Loucy (cell line): ENCODE results near the gene FKBP9.

Source experiments
- H2AFZ ChIP-seq: fragments of 200-600 bp; sonication (generic); 2 replicates; pipeline ENCODE4 v1.6.0; 2016; ENCODE audit warnings: antibody characterized with exemption, mild to moderate bottlenecking, low read length, moderate library complexity
- H3F3A ChIP-seq: fragments of 200-600 bp; 2 replicates; pipeline ENCODE4 v1.6.0; 2016; ENCODE audit warnings: antibody characterized with exemption, low read depth, mild to moderate bottlenecking
- H3K27me3 ChIP-seq: fragments of 200-600 bp; sonication (generic); 2 replicates; pipeline ENCODE4 v1.6.1; 2014; ENCODE audit warnings: low read length, mild to moderate bottlenecking; ENCODE audit not compliant: insufficient read depth, poor library complexity, severe bottlenecking
- H3K36me3 ChIP-seq: fragments of 200-600 bp; sonication (generic); 2 replicates; pipeline ENCODE4 v1.6.1; 2016; ENCODE audit warnings: low read length; ENCODE audit not compliant: insufficient read depth
- H3K4me1 ChIP-seq: fragments of 200-600 bp; sonication (generic); 2 replicates; pipeline ENCODE4 v1.5.1; 2014; ENCODE audit warnings: low read length, mild to moderate bottlenecking; ENCODE audit not compliant: insufficient read depth, poor library complexity, severe bottlenecking
- H3K4me2 ChIP-seq: fragments of 200-600 bp; sonication (generic); 2 replicates; pipeline ENCODE4 v1.6.0; 2014; ENCODE audit warnings: antibody characterized with exemption, low read length, low read depth, mild to moderate bottlenecking; ENCODE audit not compliant: poor library complexity, severe bottlenecking
- H3K4me3 ChIP-seq: fragments of 200-600 bp; sonication (generic); 2 replicates; pipeline ENCODE4 v1.5.1; 2014; ENCODE audit warnings: low read length, mild to moderate bottlenecking, mixed read lengths; ENCODE audit not compliant: poor library complexity, severe bottlenecking
- H3K79me2 ChIP-seq: fragments of 200-600 bp; sonication (generic); 2 replicates; pipeline ENCODE4 v1.6.1; 2014; ENCODE audit warnings: low read length; ENCODE audit not compliant: insufficient read depth
- H3K9ac ChIP-seq: fragments of 200-600 bp; sonication (generic); 2 replicates; pipeline ENCODE4 v1.6.0; 2014; ENCODE audit warnings: mild to moderate bottlenecking, low read depth, low read length, moderate library complexity; ENCODE audit not compliant: poor library complexity, severe bottlenecking
- H3K9me2 ChIP-seq: fragments of 200-600 bp; sonication (generic); replicated peaks from 2 replicates; pipeline ENCODE4 v1.6.1; 2016; ENCODE audit warnings: low read depth, low read length, mixed read lengths
- H3K9me3 ChIP-seq: fragments of 200-600 bp; sonication (generic); 2 replicates; pipeline ENCODE4 v1.6.1; 2014; ENCODE audit warnings: mild to moderate bottlenecking, antibody characterized with exemption, low read length, low read depth; ENCODE audit not compliant: insufficient read depth
- H4K20me1 ChIP-seq: fragments of 200-600 bp; sonication (generic); 2 replicates; pipeline ENCODE4 v1.6.0; 2014; ENCODE audit warnings: antibody characterized with exemption, low read length, mild to moderate bottlenecking; ENCODE audit not compliant: insufficient read depth, poor library complexity, severe bottlenecking
- EZH2phosphoT487 ChIP-seq: fragments of 200-600 bp; IDR thresholded peaks from 2 replicates; pipeline ENCODE4 v1.6.1; 2018; ENCODE audit warnings: antibody characterized with exemption, mild to moderate bottlenecking, moderate library complexity, borderline replicate concordance
- TF ChIP-seq, protein P1 (sequence below): fragments of 200-600 bp; sonication (generic); conservative IDR thresholded peaks from 2 replicates; pipeline ENCODE4 v1.5.1; 2014; ENCODE audit warnings: mild to moderate bottlenecking, antibody characterized with exemption, low read length

Gene FKBP9

DNA sequence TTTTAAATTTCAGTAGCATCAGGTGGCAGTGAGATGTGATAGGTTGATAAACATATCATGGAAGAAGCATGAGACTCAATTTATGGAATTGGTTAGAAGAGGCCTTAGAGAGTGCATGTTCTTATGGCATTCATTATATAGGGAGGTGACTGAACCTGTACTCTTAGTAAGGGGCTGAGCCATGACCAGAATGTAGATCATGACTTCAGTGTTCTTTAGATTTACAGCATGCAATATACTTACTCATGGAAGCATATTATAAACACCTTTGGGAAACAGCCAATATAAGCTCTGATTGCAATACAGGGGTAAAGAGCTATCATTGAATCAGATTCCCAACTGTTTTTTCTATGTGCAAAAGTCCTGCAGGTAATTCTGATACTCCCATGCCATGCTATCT lies 55.1 kb downstream of the FKBP9 start:
- no peak overlapping the region for H2AFZ ChIP-seq
- no peak overlapping the region for H3K4me2 ChIP-seq
- H4K20me1 ChIP-seq = no peaks in the 10 kb centered on the region
- no peak overlapping the region for H3K4me3 ChIP-seq
- H3K79me2 ChIP-seq = no peaks in the 10 kb centered on the region
- no peak overlapping the region for H3K9ac ChIP-seq
- H3K36me3 ChIP-seq = peaks cover 54% of the 10 kb centered on the region; the same call in 1 of the 2 replicates
- H3F3A ChIP-seq = no peaks in the 10 kb centered on the region
- H3K9me2 ChIP-seq = no peaks in the 10 kb centered on the region
- H3K4me1 ChIP-seq = no peaks in the 10 kb centered on the region
- no peaks in the 10 kb centered on the region for H3K9me3 ChIP-seq
- TF ChIP-seq EZH2phosphoT487 = no peak
- TF ChIP-seq, protein P1, sequence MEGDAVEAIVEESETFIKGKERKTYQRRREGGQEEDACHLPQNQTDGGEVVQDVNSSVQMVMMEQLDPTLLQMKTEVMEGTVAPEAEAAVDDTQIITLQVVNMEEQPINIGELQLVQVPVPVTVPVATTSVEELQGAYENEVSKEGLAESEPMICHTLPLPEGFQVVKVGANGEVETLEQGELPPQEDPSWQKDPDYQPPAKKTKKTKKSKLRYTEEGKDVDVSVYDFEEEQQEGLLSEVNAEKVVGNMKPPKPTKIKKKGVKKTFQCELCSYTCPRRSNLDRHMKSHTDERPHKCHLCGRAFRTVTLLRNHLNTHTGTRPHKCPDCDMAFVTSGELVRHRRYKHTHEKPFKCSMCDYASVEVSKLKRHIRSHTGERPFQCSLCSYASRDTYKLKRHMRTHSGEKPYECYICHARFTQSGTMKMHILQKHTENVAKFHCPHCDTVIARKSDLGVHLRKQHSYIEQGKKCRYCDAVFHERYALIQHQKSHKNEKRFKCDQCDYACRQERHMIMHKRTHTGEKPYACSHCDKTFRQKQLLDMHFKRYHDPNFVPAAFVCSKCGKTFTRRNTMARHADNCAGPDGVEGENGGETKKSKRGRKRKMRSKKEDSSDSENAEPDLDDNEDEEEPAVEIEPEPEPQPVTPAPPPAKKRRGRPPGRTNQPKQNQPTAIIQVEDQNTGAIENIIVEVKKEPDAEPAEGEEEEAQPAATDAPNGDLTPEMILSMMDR = no peak
- H3K27me3 ChIP-seq = no peaks in the 10 kb centered on the region

DNA sequence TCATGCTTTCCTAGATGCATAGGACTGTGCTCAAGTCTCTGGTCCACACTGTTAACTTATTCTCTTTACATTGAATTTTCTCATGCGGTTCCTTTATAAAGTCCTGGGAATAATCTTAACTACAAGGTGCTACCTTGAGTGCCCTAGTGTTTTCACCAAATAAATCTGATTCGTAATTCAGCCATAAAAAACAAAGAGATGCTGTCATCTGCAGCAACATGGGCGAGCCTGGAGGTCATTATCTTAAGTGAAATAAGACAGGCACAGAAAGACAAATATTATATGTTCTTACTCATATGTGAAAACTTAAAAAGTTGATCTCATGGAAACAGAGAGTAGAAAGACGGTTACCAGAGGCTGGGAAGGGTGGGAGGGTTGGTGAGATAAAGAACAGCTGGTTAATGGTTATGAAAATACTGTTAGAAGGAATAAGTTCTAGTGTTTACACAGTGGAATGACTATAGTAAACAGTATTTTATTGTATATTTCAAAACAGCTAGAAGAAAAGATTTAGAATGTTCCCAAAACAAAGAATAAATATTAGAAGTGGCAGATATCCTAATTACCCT lies 67.0 kb downstream of the FKBP9 start:
- Histone ChIP-seq H3K9ac (no peak overlapping the region), H3K9me3 (no peaks in the 10 kb centered on the region), H2AFZ (no peak overlapping the region), H3K27me3 (no peaks in the 10 kb centered on the region), H3K4me2 (no peak overlapping the region), H4K20me1 (no peaks in the 10 kb centered on the region), H3F3A (no peaks in the 10 kb centered on the region), H3K79me2 (peaks cover 11% of the 10 kb centered on the region), H3K9me2 (no peaks in the 10 kb centered on the region), H3K4me3 (no peak overlapping the region), H3K4me1 (no peaks in the 10 kb centered on the region), H3K36me3 (peaks cover 79% of the 10 kb centered on the region)
- TF ChIP-seq, protein P1 = no peak
- no peak for TF ChIP-seq EZH2phosphoT487

DNA sequence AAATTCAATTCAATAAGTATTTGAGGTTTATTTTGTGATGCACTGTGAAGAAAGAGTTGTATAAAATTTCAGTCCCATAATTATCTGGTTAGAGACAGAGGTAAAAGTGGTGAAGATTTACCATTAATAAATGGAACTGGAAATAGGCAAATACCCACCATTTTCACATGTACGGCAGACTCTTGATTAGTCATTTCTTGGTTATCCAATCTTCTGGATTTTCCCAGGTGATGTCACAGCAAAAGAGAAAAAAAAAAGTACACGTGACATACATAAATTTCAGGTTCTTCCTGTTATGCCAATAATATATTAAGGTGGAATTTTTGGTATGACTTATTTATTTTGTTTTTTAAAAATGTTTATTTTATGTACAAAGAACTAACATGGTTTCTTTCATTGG lies 78.5 kb downstream of the FKBP9 start:
- peaks cover 3% of the 10 kb centered on the region; the same call in 1 of the 2 replicates for H3K36me3 ChIP-seq
- H3K4me1 ChIP-seq = peaks cover 30% of the 10 kb centered on the region
- no peak overlapping the region for H2AFZ ChIP-seq
- H3K27me3 ChIP-seq = no peaks in the 10 kb centered on the region
- no peaks in the 10 kb centered on the region for H3F3A ChIP-seq
- H3K4me3 ChIP-seq = no peak overlapping the region
- H4K20me1 ChIP-seq = peaks cover 44% of the 10 kb centered on the region
- no peaks in the 10 kb centered on the region for H3K9me2 ChIP-seq
- H3K79me2 ChIP-seq = peaks cover 87% of the 10 kb centered on the region
- H3K9me3 ChIP-seq = no peaks in the 10 kb centered on the region
- no peak overlapping the region for H3K4me2 ChIP-seq
- no peak overlapping the region for H3K9ac ChIP-seq
- TF ChIP-seq, protein P1 = no peak
- TF ChIP-seq EZH2phosphoT487 = no peak
